GM12892 (cell line): ENCODE results near the gene ASCL3.

Experiments used
- POLR2A ChIP-seq: IDR thresholded peaks from 2 replicates; pipeline ENCODE4 v1.6.1; 2011; ENCODE audit warnings: low read depth, low read length, control low read depth
- POLR2AphosphoS5 ChIP-seq: IDR thresholded peaks from 2 replicates; pipeline ENCODE4 v1.6.1; 2011; ENCODE audit warnings: low read depth, low read length, control low read depth
- TAF1 ChIP-seq: IDR thresholded peaks from 2 replicates; pipeline ENCODE4 v1.6.1; 2011; ENCODE audit warnings: low read depth, mild to moderate bottlenecking, control low read depth, low read length, borderline replicate concordance

GRCh38 chr11:8959546-8960166 lies 16.8 kb upstream of the ASCL3 start:
- TF ChIP-seq POLR2A (no peak), TAF1 (no peak), POLR2AphosphoS5 (no peak)
